Neural progenitor cell (in vitro differentiated cells): ENCODE data around the gene ANKRD35. TPM values are rescaled to one million over a fixed set of nuclear protein-coding genes. Genes with fewer than 3 reads are reported as not detected.
"Not testable (repeated sequence)": the region's sequence is repeated elsewhere in the genome, so short reads cannot be mapped to it uniquely, and the experiment has no call there.

Experiments
- DNase-seq: peaks from one replicate; pipeline ENCODE4 v3.0.0-alpha.2; 2016; ENCODE audit warnings: low spot score
- H2AFZ ChIP-seq: fragments of 200-600 bp; sonication (generic); replicated peaks from 2 replicates; pipeline ENCODE4 v1.6.1; 2016; ENCODE audit warnings: antibody characterized with exemption
- H3F3A ChIP-seq: fragments of 200-600 bp; sonication (generic); 2 replicates; pipeline ENCODE4 v1.6.1; 2016; ENCODE audit warnings: antibody characterized with exemption, low read depth
- H3K27ac ChIP-seq: fragments of 200-600 bp; sonication (generic); 2 replicates; pipeline ENCODE4 v1.5.1; 2016; ENCODE audit warnings: mild to moderate bottlenecking
- H3K27me3 ChIP-seq: fragments of 200-600 bp; sonication (generic); 2 replicates; pipeline ENCODE4 v1.6.1; 2016; ENCODE audit warnings: mild to moderate bottlenecking, moderate library complexity
- H3K36me3 ChIP-seq: fragments of 200-600 bp; sonication (generic); 2 replicates; pipeline ENCODE4 v1.5.1; 2016
- H3K4me1 ChIP-seq: fragments of 200-600 bp; sonication (generic); 2 replicates; pipeline ENCODE4 v1.6.1; 2016; ENCODE audit warnings: mixed run types
- H3K4me2 ChIP-seq: fragments of 200-600 bp; sonication (generic); 2 replicates; pipeline ENCODE4 v1.6.1; 2016
- H3K4me3 ChIP-seq: fragments of 200-600 bp; sonication (generic); 2 replicates; pipeline ENCODE4 v1.5.1; 2016
- H3K79me2 ChIP-seq: fragments of 200-600 bp; sonication (generic); 2 replicates; pipeline ENCODE4 v1.6.1; 2016; ENCODE audit warnings: low read depth
- H3K9ac ChIP-seq: fragments of 200-600 bp; sonication (generic); 2 replicates; pipeline ENCODE4 v1.6.1; 2016
- H3K9me3 ChIP-seq: fragments of 200-600 bp; sonication (generic); 2 replicates; pipeline ENCODE4 v1.5.1; 2016; ENCODE audit warnings: low read depth
- H4K20me1 ChIP-seq: fragments of 200-600 bp; sonication (generic); 2 replicates; pipeline ENCODE4 v1.6.1; 2016; ENCODE audit warnings: low read depth
- H3K27ac Mint-ChIP-seq: 3 replicates; pipeline ENCODE4 v1.8.0; 2021; ENCODE audit warnings: mixed read lengths
- H3K27me3 Mint-ChIP-seq: 2 replicates; pipeline ENCODE4 v1.8.0; 2022; ENCODE audit warnings: low read depth, mild to moderate bottlenecking, inconsistent platforms, moderate library complexity, mixed read lengths; ENCODE audit not compliant: insufficient read depth
- H3K36me3 Mint-ChIP-seq: 3 replicates; pipeline ENCODE4 v1.8.0; 2021; ENCODE audit warnings: mixed read lengths
- H3K4me1 Mint-ChIP-seq: 3 replicates; pipeline ENCODE4 v1.8.0; 2021; ENCODE audit warnings: mixed read lengths
- H3K4me3 Mint-ChIP-seq: 3 replicates; pipeline ENCODE4 v1.8.0; 2021; ENCODE audit warnings: mild to moderate bottlenecking, moderate library complexity, mixed read lengths
- H3K9me3 Mint-ChIP-seq: 3 replicates; pipeline ENCODE4 v1.8.0; 2020; ENCODE audit warnings: mixed read lengths
- EZH2 ChIP-seq: fragments of 200-600 bp; sonication (generic); IDR thresholded peaks from 2 replicates; pipeline ENCODE4 v1.6.1; 2017; ENCODE audit warnings: antibody characterized with exemption, mild to moderate bottlenecking, moderate library complexity
- EZH2phosphoT487 ChIP-seq: fragments of 200-600 bp; sonication (generic); IDR thresholded peaks from 2 replicates; pipeline ENCODE4 v1.6.1; 2017; ENCODE audit warnings: antibody characterized with exemption
- total RNA-seq: library from RNA; depleted of rRNA; stranded (reverse); fragments of >200 nt; gene quantifications from 2 replicates; pipeline ENCODE4 v1.2.3, GENCODE V29; 2015; ENCODE audit warnings: low replicate concordance
- TF ChIP-seq, protein P1 (sequence below): fragments of 200-600 bp; sonication (generic); IDR thresholded peaks from 2 replicates; pipeline ENCODE4 v1.5.1; 2017; ENCODE audit warnings: antibody characterized with exemption, mild to moderate bottlenecking

Gene ANKRD35
- total RNA-seq, 1 donor from 2014 or later = 1.1 TPM

DNA sequence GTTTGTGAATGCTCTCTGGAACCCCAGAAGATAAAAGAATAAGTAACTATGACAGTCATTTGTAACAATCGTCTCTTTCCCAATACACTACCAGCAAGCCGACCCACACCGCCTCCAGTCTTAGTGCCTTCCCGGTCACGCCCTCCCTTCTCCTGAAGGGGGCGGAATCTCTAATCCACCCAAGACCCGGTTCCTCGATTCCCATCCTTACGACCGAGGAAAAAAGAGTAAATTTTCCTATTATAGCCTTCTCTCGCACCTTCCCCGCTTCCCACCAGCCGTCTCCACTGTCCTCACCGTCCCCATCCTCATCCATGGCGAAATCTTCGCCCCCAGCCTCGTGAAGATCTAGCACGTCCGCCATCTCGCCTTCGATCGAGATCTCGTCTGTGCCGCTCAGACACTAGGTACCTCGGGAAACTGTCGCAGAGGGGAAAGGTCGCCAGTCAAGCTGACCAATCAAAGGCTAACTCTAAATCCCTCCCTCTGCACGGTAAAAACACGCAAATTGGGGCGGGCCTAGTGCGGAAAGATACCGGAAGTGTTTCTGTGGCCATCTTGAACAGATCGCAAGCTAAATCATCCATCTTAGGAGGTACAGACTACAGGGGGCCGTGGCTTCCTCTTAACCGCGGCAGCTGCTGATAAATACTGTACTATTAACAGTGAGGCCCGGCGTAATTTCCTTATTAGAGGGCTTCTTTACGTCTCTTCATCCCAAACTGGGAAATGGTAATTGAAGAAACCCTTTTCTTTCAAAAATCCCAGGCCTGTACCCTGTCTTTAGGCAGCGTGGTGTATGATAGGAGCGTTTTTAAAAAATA lies 41.6 kb upstream of the ANKRD35 start, which contains the start of gene RBM8A:
Gene RBM8A (minus strand): TSS at position 422 of the 824 bp plus-strand sequence. CDS start 58 bp downstream, at position 364.
- DNase-seq = peak; percentile 96
- peak within 1 kb of the TSS; percentile 88 for H3K27ac ChIP-seq
- peak within 1 kb of the TSS; percentile 92 for H2AFZ ChIP-seq
- Mint-ChIP-seq H3K9me3 (no peaks in the 10 kb centered on the region), H3K4me3 (peak within 1 kb of the TSS; percentile 77), H3K36me3 (peaks cover 15% of the 10 kb centered on the region), H3K27ac (no peak within 1 kb of the TSS), H3K4me1 (peaks cover 4% of the 10 kb centered on the region), H3K27me3 (peaks cover 4% of the 10 kb centered on the region)
- TF ChIP-seq EZH2phosphoT487 (no peak), EZH2 (no peak)
- TF ChIP-seq, protein P1, sequence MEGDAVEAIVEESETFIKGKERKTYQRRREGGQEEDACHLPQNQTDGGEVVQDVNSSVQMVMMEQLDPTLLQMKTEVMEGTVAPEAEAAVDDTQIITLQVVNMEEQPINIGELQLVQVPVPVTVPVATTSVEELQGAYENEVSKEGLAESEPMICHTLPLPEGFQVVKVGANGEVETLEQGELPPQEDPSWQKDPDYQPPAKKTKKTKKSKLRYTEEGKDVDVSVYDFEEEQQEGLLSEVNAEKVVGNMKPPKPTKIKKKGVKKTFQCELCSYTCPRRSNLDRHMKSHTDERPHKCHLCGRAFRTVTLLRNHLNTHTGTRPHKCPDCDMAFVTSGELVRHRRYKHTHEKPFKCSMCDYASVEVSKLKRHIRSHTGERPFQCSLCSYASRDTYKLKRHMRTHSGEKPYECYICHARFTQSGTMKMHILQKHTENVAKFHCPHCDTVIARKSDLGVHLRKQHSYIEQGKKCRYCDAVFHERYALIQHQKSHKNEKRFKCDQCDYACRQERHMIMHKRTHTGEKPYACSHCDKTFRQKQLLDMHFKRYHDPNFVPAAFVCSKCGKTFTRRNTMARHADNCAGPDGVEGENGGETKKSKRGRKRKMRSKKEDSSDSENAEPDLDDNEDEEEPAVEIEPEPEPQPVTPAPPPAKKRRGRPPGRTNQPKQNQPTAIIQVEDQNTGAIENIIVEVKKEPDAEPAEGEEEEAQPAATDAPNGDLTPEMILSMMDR = peak; percentile 66
- H3K9me3 ChIP-seq = no peaks in the 10 kb centered on the region
- H3K36me3 ChIP-seq = peaks cover 4% of the 10 kb centered on the region
- H4K20me1 ChIP-seq = no peaks in the 10 kb centered on the region
- H3K4me1 ChIP-seq = peaks cover 10% of the 10 kb centered on the region
- H3K4me3 ChIP-seq = peak within 1 kb of the TSS; percentile 78
- peak within 1 kb of the TSS; percentile 94 for H3K9ac ChIP-seq
- H3F3A ChIP-seq = peaks cover 39% of the 10 kb centered on the region
- no peaks in the 10 kb centered on the region for H3K27me3 ChIP-seq
- peaks cover 22% of the 10 kb centered on the region for H3K79me2 ChIP-seq
- peak within 1 kb of the TSS; percentile 96 for H3K4me2 ChIP-seq

GRCh38 chr1:145926686-145927062 lies 41.0 kb upstream of the ANKRD35 start:
- Histone ChIP-seq H3K79me2 (peaks cover 22% of the 10 kb centered on the region), H4K20me1 (no peaks in the 10 kb centered on the region), H2AFZ (no peak overlapping the region), H3K4me1 (peaks cover 7% of the 10 kb centered on the region), H3K4me3 (peak overlapping the region; percentile 78), H3K27me3 (no peaks in the 10 kb centered on the region), H3K4me2 (peak overlapping the region; percentile 96), H3F3A (peaks cover 42% of the 10 kb centered on the region), H3K9ac (peak overlapping the region; percentile 76), H3K27ac (peak overlapping the region; percentile 85), H3K36me3 (peaks cover 4% of the 10 kb centered on the region), H3K9me3 (no peaks in the 10 kb centered on the region)
- Mint-ChIP-seq H3K27ac (no peak overlapping the region), H3K27me3 (peaks cover 4% of the 10 kb centered on the region), H3K9me3 (no peaks in the 10 kb centered on the region), H3K36me3 (peaks cover 16% of the 10 kb centered on the region), H3K4me3 (no peak overlapping the region), H3K4me1 (peaks cover 3% of the 10 kb centered on the region)
- TF ChIP-seq EZH2 (no peak), EZH2phosphoT487 (no peak)
- TF ChIP-seq, protein P1 = no peak
- no peak for DNase-seq

DNA sequence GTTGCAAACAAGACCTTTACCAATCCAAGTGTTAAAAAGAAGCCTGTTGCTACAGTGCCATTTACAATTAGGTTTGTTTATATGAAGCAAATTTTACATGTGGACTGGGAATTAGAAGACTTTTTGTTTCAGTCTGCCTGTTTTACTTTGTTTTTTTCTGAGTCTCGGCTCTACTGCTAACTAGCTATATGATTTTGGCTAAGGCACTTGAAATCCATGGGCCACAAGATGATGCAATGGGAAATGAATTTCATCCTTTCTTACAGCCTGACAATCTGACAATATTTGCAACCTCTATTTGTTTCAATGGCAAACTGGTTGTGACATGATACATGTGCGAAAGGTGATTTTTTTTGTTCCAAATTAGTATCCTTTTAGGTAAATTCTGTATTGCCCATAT lies 36.6 kb upstream of the ANKRD35 start:
- H3K27ac Mint-ChIP-seq = no peak overlapping the region
- Histone ChIP-seq H2AFZ (no peak overlapping the region), H3K9me3 (no peaks in the 10 kb centered on the region), H3K79me2 (peaks cover 16% of the 10 kb centered on the region), H3K9ac (no peak overlapping the region), H3K4me1 (peaks cover 13% of the 10 kb centered on the region), H3K27me3 (peaks cover 13% of the 10 kb centered on the region), H3K27ac (no peak overlapping the region), H3K4me3 (no peak overlapping the region), H3F3A (peaks cover 43% of the 10 kb centered on the region), H3K4me2 (no peak overlapping the region), H3K36me3 (peaks cover 4% of the 10 kb centered on the region), H4K20me1 (no peaks in the 10 kb centered on the region)
- DNase-seq = no peak
- peaks cover 16% of the 10 kb centered on the region for H3K36me3 Mint-ChIP-seq
- H3K4me3 Mint-ChIP-seq = no peak overlapping the region
- TF ChIP-seq EZH2phosphoT487 = no peak
- no peak for TF ChIP-seq EZH2
- TF ChIP-seq, protein P1 = no peak
- H3K27me3 Mint-ChIP-seq = no peaks in the 10 kb centered on the region
- H3K9me3 Mint-ChIP-seq = no peaks in the 10 kb centered on the region
- H3K4me1 Mint-ChIP-seq = peaks cover 23% of the 10 kb centered on the region

DNA sequence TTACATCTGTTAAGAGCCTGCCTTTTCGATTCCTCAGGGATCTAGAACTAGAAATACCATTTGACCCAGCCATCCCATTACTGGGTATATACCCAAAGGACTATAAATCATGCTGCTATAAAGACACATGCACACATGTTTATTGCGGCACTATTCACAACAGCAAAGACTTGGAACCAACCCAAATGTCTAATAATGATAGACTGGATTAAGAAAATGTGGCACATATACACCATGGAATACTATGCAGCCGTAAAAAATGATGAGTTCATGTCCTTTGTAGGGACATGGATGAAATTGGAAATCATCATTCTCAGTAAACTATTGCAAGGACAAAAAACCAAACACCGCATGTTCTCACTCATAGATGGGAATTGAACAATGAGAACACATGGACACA lies 34.6 kb upstream of the ANKRD35 start:
- peaks cover 13% of the 10 kb centered on the region for H3K27me3 ChIP-seq
- not testable (repeated sequence) for H3K27ac ChIP-seq, H3K27me3 Mint-ChIP-seq, H2AFZ ChIP-seq, H3K9me3 ChIP-seq, H3K79me2 ChIP-seq, H3K36me3 ChIP-seq, H3K4me2 ChIP-seq, H3K9ac ChIP-seq, H3K9me3 Mint-ChIP-seq, H3K27ac Mint-ChIP-seq, H3K4me1 ChIP-seq, H4K20me1 ChIP-seq, DNase-seq, H3K4me3 ChIP-seq
- Mint-ChIP-seq H3K4me1 (peaks cover 27% of the 10 kb centered on the region), H3K36me3 (peaks cover 14% of the 10 kb centered on the region), H3K4me3 (peak overlapping the region; percentile 96)
- peaks cover 43% of the 10 kb centered on the region for H3F3A ChIP-seq
